Fibroblast of skin of abdomen (primary cell): ENCODE data around the gene UBE3C.

ENCODE experiments used
- DNase-seq: peaks from one replicate; pipeline ENCODE4 v3.0.0-alpha.2; 2013

Gene UBE3C

DNA sequence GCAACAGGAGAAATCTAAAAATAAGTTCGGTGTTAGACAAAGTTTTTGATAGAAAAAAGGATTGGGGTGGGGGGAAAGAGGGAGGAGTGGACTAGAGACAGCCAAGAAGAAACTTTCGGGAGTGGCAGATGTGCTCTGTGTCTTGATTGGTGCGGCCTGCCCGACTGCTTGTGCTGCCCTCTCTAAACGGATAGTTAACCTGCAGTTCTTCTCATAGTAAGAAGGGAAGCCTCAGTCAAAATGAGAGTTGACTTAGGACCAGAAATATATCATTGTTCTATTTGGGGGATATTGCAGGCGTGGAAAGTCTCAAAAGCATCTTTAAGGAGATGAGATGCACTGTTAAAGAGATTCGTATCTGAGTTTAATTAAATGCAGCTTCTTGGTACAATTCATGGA is 39.3 kb downstream of the UBE3C start:
- no peak for DNase-seq

DNA sequence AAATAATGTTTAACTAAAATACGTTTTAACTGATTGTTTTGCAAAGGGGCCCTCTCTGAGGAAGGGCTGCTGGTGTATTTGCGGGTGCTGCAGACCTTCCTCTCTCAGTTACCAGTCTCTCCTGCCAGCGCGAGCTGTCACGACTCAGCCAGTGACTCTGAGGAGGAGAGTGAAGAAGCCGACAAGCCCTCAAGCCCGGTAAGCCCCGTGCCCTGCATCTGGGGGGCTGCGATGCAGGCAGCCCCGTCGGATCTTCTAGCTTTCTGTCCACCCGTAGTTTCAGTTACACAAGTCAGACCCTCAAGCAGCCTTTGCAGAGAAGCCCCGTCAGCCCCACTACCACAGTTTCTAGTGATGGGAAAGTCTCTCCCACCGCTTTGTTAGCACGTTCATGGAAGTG is 45.1 kb downstream of the UBE3C start:
- no peak for DNase-seq

DNA sequence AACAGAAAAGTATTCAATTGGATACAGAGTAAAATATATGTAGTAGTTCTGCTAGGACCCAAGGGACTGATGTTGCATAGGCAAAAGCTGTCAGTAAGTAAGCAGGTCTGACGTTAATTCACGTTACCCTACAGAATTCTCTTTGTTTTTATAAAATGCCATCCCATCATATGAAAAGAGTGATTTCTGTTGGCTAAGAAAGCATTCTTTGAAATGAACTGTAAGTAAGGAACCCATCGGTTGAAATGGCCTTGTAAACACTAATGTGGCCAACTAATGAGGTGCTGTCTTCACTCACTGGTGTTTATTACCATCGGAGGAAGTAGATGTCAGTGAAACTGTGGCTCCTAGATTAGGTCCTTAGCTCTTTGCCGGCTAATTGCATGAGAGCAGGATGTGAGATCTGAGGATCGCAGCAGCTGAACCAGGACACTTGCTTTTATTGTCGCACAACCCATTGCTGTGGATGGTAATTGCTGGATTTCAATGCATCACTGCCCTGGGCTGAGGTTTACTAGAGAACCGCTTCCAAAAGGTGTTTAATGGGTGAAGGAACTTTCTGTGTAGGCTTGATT is 49.5 kb downstream of the UBE3C start:
- DNase-seq, result no peak

DNA sequence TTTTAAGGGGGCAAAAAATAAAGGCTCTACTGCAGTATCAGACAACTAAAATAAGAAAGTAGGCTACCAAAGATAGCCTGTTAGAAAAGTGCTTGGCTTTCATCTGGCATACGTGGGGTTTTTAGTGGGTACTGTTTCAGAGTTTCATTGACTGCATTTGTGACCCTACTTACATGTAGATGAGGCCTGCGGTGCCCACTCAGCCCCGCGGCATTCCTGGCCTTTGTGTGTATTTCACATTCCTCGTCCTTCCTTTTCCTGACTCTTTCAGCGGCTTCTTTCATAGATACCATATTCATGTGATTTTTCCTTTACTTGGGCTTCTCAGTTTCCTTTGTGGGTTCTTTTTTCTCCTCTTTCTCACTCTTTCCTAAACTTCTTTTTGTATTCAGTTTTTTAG is 50.7 kb downstream of the UBE3C start:
- no peak for DNase-seq

DNA sequence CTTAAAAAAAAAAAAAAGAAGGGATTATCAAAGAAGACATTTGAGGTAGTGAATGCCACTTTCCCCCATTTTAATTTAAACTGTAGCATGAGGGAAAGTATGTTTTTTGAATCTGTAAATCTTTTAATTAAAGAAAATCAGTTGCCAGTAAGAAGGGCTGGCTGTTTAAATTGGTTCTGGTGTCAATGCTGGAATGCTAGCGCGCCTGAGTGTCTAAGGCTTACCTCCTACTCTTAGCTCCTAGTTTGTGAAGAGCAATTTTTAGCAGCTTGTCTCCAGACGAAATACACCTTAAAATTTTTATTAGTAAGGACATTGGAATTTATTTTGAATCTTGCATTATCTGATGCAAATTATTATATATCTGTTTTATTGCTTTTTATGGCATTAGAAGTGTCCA is 54.1 kb downstream of the UBE3C start:
- no peak for DNase-seq

DNA sequence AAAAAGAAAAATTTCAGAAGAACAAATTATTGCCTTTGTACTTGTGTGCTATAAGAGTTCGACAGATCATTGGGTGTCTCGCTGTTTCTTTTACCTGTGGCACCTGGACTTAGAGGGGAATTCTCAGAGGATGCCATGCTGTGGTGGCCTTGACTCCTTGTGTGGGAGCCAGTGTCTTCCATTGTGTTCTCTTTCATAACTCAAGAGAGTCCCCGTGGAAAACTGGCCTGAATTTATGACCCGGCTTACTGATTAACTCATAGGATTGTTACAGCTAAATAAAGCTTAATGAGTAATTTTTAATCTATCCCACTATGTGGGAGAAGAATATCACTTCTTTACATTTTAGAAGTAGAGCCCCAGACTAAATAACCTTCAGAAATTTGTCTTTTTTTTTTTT is 54.5 kb downstream of the UBE3C start:
- no peak for DNase-seq

DNA sequence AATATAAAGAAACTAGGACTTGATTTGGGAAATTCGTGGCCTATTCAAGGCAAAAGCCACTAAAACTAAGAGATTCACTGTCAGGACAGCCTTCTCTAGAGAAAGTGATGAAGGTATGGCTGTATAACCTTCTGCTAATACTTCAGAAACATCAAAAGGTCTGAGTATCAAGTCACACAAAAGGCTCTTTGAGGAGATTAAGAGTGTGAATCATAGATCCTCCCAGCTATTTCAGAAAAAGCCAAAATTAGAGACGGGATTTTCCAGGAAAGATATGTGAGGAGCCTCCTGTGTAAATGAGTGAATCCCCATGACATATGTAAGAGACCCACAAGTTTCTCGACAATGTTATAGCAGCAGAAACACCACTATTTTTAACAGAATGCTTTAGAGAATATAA is 56.2 kb downstream of the UBE3C start:
- no peak for DNase-seq

DNA sequence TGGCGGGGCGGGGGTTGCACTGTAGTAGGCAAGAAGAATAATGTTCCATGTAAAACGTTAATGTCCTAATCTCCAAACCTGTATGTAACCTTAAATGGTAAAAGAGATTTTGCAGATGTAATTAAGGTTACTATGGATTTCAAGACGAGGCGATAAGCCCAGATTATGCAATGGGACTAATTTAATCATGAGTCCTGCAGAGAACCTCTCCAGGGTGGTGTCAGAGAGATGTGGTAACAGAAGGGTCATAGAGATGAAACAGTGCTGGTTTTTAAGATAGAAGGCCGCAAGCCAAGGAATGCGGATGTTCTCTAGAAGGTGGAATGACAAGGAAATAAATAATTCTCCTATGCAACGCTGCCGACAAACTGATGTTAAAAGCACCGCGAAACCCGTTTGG is 57.1 kb downstream of the UBE3C start:
- no peak for DNase-seq

DNA sequence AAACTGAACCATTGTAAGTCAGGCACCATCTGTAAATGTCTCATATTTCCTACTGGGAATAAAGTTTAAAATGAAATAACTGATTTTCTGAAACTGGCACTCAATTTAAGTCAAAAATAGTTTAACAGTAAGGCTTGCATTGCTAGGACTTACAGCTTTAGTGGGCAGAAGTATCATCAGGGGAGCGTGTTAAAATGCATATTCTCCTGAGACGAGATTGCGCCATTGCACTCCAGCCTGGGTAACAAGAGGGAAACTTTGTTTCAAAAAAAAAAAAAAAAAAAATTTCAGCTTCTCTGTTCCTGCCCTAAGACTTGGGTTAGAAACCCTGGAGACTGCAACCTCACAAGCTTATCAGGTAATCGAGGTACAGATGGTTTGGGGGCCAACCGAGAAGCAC is 65.4 kb downstream of the UBE3C start:
- DNase-seq, result no peak

DNA sequence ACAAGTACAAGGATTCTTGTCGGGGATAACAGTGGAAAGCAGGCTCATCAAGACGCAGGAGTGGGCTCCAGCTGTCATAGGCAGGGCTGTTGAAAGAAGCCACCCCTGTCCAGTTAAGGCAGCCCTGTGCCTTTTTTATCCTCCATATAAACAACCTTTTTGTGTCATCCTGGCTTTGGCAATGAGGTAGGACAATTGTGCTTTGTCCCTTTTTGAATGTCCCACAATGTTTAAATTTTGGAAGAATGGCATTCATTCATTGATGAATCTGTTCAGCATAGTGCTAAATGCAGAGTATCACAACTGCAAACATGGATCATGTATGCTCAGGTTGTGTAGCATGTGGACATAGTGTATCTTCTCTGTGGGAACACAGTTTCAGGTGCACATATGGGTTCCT is 66.7 kb downstream of the UBE3C start:
- no peak for DNase-seq

DNA sequence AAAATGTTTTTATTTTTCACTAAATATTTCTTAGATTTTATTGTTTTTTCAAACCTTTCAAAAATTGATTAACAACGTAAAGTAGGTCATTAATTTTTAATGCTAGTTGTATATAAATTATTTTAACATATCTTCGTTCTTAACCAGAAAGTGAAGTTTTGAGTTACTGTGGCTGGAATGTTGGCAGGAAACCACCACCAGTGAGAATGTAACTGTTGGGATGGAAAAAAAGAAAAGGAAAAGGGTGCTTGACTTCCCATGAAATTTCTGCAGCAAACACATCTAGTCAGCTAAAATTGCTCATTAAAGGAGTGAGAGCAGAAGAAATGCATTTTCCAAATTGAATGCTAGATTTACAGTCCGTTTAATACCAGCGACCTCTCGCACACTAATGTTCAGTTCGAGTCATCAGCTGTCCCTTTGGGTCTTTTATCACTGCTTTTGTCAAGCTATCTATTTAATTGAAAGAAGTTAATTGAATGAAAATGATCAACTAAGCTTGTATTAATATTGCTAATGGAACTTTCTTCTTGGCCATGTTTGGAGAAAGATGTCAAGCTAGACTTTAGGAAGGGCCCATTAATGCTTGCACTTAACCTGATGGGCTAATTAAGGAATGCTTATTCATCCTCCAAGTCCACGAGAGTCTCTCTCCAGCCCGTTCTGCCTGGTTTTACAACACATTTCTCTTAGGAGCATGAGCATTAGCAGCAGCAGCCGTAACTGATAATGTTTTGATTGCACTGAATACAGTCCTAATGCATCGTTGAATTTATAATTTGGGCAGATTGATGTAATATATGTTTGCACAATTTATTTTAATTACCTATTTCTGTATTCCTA is 70.1 kb downstream of the UBE3C start:
- no peak for DNase-seq

DNA sequence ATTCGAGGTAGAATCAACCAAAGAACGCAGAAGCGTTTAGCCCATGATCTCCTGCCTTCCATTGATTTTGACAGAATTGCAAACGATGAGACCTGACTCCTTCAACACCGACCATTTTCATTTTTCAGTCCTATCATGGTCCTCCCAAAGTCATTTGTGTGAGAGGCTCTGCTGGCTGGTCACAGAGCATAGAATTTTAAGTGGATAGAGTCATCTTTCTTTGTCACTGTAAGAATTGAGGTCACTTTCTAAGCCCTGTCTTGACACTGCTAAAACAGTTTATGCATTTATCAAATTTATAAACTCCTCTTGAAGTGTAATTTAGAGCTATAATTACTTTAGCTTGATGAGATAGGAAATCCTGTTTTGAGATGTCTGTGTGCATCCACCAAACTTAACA is 72.0 kb downstream of the UBE3C start:
- no peak for DNase-seq

DNA sequence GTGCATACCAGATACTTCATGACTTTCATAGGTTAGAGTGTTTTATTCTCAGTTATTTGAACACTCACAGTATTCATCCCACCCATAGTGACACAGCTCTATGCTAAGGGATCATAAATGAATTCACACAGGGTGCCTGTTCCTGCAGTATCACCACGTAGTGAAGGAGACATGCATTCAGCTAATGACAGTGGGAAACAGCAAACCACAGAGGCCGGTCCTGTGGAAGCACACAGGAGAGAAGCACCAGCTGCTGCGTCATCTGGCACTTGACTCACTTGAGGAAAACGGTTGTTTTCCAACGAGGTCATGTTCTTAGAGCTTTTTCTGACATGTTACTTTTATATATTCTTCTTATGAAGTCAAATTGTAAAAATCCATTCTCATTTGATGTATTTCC is 73.0 kb downstream of the UBE3C start:
- DNase-seq, result peak; percentile 67

DNA sequence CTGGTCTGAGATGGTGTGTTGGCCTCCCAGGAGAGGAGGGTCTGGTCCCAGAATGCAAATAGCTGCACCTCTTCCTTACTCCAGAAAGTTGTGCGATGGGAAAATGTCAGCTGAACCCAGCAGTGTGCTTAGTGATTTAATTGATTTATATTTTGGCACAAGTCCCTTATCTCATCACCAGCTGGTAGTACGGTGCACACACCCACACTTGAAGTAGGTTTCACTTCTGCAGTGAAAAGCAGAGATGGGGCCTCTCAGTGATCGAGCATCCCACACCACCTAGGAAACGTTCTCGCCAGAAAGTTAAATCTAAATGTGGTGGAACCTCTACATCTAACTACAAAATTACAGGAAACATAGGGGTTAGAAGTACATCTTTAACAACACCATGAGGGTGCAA is 80.4 kb downstream of the UBE3C start:
- DNase-seq, result no peak

DNA sequence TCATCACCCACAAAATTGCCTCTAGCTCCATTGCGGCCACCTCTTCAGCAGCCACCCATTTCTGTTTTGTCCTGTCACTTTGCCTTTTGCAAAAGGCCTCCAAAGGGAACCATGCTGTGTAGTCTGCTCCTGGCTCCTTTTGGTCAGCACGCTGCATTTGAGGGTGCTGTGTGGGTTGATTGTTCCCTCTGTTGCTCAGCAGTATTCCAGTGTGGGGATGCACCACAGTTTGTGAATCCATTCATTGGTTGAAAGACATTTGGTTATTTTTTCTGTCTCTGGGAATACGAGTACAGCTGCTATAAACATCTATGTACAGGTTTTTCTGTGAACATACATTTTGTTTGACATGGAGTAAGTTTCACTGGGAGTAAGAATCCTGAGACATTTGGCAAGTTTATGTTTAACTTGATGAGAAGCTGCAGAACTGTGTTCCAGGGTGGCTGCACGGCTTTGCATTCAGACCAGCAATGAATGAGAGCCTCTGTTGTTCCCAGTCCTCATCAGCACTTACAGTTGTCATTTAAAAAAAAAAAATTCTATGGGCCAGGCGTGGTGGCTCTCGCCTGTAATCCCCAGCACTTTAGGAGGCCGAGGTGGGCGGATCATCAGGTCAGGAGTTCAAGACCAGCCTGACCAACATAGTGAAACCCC is 82.3 kb downstream of the UBE3C start:
- no peak for DNase-seq

DNA sequence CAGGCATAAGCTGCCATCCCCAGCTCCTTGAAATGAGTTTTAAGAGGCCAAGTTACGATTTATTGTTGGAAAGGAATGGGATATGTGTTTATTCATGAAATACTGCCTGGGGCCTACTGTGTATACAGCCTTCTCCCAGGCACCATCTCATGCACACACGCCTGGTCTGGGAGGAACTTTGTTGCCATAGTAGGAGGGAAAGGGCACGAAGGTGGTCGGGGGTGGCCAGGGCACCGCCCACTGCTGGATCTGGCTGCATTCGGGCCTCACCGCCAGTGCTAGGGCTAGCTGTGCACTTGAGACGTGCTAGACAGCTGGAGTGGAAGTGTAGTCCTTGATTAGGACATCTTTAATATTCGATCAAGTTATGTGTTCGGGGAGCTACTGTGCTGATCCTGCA is 84.0 kb downstream of the UBE3C start:
- DNase-seq, result no peak

DNA sequence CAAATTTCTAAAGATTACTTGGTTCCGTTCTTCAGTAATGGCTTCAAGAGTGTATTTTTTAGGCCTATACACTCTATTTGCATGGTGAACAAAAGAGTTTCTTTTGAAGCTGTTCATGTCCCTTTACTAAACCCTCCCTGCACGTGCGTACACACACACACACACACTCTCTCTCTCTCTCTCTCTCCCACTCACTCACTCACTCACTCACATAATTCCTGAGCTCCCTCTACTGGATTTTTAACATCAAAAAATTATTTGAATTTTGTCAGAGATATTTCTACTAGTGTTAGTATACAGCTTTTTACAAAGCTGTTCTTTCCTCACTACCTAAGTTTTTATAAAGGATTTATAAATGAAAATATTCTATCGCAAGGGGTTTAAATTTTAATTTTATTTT is 85.9 kb downstream of the UBE3C start:
- peak; percentile 37 for DNase-seq

DNA sequence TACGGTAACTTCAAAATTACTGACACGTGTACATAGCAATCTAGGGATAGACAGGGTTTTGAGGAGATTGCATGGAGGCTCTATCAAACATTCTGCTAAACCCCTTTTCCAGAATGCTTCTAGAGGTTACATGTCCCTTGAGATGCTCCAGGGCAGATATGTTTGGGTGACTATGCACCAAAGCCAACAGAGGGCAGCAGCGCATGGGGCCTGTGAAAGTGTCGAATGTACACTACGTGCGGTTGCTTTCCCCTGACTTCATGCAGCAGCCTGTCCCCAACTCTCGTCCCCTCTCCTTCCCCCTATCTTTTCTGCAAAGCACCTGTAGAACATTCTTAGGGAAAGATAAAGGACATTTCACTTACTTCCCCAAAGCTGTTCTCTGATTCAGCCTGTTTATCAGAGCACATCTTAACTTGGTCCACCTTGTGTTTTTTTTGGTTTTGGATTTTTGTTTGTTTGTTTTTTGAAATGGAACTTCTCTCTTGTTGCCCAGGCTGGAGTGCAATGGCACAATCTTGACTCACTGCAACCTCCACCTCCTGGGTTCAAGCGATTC is 90.2 kb downstream of the UBE3C start:
- DNase-seq, result peak; percentile 33

DNA sequence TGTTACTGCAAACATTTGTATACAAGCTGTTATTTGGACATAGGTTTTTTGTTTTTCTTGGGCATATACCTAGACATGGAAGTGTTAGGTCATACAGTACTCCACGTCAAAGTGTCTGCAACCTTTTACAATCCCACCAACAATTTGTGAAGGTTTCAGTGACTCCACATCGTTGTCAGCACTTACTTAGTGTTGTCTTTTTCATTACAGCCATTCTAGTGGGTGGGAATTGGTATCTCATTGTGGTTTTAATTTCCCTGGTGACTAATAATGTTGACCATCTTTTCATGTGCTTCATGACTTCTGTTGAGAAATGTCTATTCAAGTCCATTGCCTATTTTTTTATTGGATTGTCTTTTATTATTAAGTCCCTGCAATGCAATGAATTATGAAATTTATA is 95.0 kb downstream of the UBE3C start:
- peak; percentile 67 for DNase-seq

DNA sequence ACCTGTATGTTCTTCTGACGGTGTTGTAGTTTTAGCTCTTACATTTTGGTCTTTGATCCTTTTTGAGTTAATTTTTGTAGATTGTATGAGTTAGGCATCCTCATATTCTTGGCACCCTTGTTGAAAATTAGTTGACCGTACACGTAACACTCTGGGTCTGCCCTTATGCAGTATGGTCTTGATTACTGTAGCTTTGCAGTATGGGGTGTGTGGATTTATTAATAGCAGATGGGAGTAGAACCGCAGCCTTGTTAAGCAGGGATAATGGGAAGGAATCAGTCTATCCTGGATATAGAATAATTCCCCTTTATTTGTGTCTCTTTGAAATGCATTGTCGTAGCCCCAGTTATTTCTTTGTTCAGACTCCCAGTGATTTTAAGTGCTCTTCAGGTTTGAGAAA is 95.5 kb downstream of the UBE3C start:
- peak; percentile 91 for DNase-seq

DNA sequence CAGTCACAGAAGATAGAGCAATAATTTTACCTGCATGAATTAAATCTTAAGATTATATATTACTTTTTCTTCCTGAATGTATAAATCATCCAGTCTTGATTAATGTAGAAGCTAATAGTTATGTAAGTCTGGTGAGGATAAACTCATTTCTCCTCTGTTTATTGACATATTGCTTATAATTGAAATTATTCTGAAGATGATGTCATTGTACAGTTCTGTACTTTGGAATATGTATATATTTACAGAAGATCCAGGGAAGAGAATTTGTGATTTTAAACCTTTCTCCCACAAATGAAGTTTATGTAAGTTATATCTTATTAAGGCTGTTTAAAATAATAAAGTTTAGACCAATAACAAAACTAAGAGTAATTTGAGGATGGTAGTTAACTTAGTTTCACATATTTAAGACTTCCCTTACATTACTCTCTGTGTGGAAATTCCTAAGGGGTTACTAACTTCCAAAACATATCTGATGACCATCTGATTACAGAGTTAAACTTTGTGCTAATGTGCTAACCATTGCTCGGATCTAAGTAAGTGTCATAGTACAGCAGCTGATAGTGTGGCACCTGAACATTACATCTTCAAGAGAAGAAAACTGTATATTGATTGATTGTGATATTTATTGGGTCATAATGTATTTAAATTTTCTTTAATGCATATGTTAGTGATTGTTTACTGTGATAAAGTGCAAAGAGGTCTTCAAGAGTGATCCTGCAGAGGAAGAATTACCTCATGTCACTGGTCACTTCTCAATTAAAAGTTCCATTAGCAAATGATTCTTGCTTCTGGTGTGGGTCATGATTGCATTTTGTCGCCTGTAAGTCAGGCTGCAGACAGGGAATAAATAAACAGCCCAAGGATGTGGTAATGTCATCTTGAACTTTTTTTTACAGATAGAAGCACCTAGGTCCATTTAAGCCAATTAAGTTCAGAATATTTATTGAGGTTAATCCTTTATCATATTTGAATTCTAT is 96.9 kb downstream of the UBE3C start:
- DNase-seq, result peak; percentile 70

DNA sequence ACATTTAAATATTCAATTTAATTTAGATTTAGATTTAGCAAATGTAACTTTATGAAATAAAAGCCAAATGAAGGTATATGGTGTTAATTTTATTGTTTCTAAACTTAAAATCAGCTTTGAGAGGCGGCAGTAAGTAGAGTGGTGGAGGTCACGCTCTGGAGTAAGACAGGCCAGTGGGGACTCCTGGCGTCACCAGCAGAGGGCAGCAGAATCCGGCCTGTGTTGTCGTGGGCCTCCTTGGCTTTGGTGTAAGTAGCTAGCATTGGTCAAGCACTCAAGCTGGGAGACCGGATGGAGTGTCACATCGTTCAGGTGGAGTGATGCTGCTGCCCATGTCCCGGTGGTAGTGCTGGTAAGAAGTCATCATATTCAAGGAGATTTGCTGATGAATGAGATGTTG is 99.4 kb downstream of the UBE3C start:
- DNase-seq, result no peak
